Activated T-helper 1 cell treated with anti-CD3 and anti-CD28 coated beads, Interleukin-2, amount 50 U/mL, for 16 hours (primary cell): Measurements from ENCODE around the gene CPB2.

Source experiments
- DNase-seq, 2 donors: peaks; one replicate each; pipeline ENCODE4 v3.0.0-alpha.2; 2020; ENCODE audit warnings: low read depth in 1 of 2, low spot score in 1 of 2

CPB2 gene

GRCh38 chr13:46104868-46105267 is at the start of gene CPB2:
Gene CPB2, minus strand, starts transcription at chr13:46105033. Its CDS starts 24 bp downstream, at chr13:46105009.
- no peak for DNase-seq

- DNase-seq, result no peak
Observed at GRCh38 chr13:46154136-46154801, 49.4 kb upstream of the CPB2 start.

GRCh38 chr13:46152627-46153328 is 47.9 kb upstream of the CPB2 start:
- no peak for DNase-seq

GRCh38 chr13:46150134-46150693 is 45.4 kb upstream of the CPB2 start:
- no peak for DNase-seq

GRCh38 chr13:46149272-46150133 is 44.7 kb upstream of the CPB2 start:
- no peak for DNase-seq

GRCh38 chr13:46146898-46147297 is 42.1 kb upstream of the CPB2 start:
- no peak for DNase-seq

GRCh38 chr13:46145950-46146349 is 41.1 kb upstream of the CPB2 start:
- no peak for DNase-seq

- DNase-seq, result no peak
Observed at GRCh38 chr13:46145135-46145534, 40.3 kb upstream of the CPB2 start.

GRCh38 chr13:46143184-46143701 is 38.4 kb upstream of the CPB2 start:
- no peak for DNase-seq

- DNase-seq, result no peak
Observed at GRCh38 chr13:46142776-46143175, 37.9 kb upstream of the CPB2 start.

- DNase-seq, result no peak
Observed at GRCh38 chr13:46140044-46140443, 35.2 kb upstream of the CPB2 start.

- DNase-seq, result no peak
Observed at GRCh38 chr13:46137627-46138317, 32.9 kb upstream of the CPB2 start.

GRCh38 chr13:46136688-46137087 is 31.9 kb upstream of the CPB2 start:
- no peak for DNase-seq

- no peak for DNase-seq
Observed at GRCh38 chr13:46134961-46135522, 30.2 kb upstream of the CPB2 start.

GRCh38 chr13:46134494-46134893 is 29.7 kb upstream of the CPB2 start:
- DNase-seq, result no peak

- DNase-seq, result no peak
Observed at GRCh38 chr13:46132109-46132508, 27.3 kb upstream of the CPB2 start.

GRCh38 chr13:46131705-46132104 is 26.9 kb upstream of the CPB2 start:
- no peak for DNase-seq

- DNase-seq, result no peak
Observed at GRCh38 chr13:46129955-46130618, 25.3 kb upstream of the CPB2 start.

GRCh38 chr13:46129124-46129523 is 24.3 kb upstream of the CPB2 start:
- no peak for DNase-seq
